Epithelial cell of prostate (primary cell): ENCODE measurements around the gene MTMR1.

Experiments used
- DNase-seq: peaks from one replicate; pipeline ENCODE4 v3.0.0-alpha.2; 2011; ENCODE audit warnings: low read depth, low spot score
- H3K27ac ChIP-seq: fragments of 450-650 bp; 2 replicates; pipeline ENCODE4 v1.5.1; 2017; ENCODE audit warnings: mild to moderate bottlenecking

MTMR1 gene

GRCh38 chrX:150692831-150693724 is at the start of gene MTMR1:
Gene MTMR1 (plus strand): TSS chrX:150693396. CDS start chrX:150693531, 135 bp downstream.
- peak within 1 kb of the TSS; percentile 96 for H3K27ac ChIP-seq
- no peak for DNase-seq

- no peak overlapping the region for H3K27ac ChIP-seq
- no peak for DNase-seq
Measured at GRCh38 chrX:150643958-150644357, 49.2 kb upstream of the MTMR1 start.

GRCh38 chrX:150644422-150644821 is 48.8 kb upstream of the MTMR1 start:
- DNase-seq, result no peak
- H3K27ac ChIP-seq, result no peak overlapping the region

- no peak overlapping the region for H3K27ac ChIP-seq
- no peak for DNase-seq
Measured at GRCh38 chrX:150647331-150647730, 45.9 kb upstream of the MTMR1 start.

GRCh38 chrX:150648296-150648940 is 44.8 kb upstream of the MTMR1 start:
- no peak for DNase-seq
- H3K27ac ChIP-seq, result no peak overlapping the region

GRCh38 chrX:150649096-150649870 is 43.9 kb upstream of the MTMR1 start:
- no peak for DNase-seq
- H3K27ac ChIP-seq, result no peak overlapping the region

GRCh38 chrX:150651906-150652305 is 41.3 kb upstream of the MTMR1 start:
- DNase-seq, result no peak
- no peak overlapping the region for H3K27ac ChIP-seq

- no peak overlapping the region for H3K27ac ChIP-seq
- DNase-seq, result no peak
Measured at GRCh38 chrX:150655788-150656187, 37.4 kb upstream of the MTMR1 start.

GRCh38 chrX:150663073-150663472 is 30.1 kb upstream of the MTMR1 start:
- DNase-seq, result no peak
- no peak overlapping the region for H3K27ac ChIP-seq

GRCh38 chrX:150664290-150664689 is 28.9 kb upstream of the MTMR1 start:
- no peak for DNase-seq
- H3K27ac ChIP-seq, result no peak overlapping the region

- no peak for DNase-seq
- H3K27ac ChIP-seq, result no peak overlapping the region
Measured at GRCh38 chrX:150676221-150676620, 17.0 kb upstream of the MTMR1 start.

GRCh38 chrX:150680974-150681373 is 12.2 kb upstream of the MTMR1 start:
- no peak for DNase-seq
- H3K27ac ChIP-seq, result no peak overlapping the region

GRCh38 chrX:150683112-150683511 is 10.1 kb upstream of the MTMR1 start:
- no peak for DNase-seq
- no peak overlapping the region for H3K27ac ChIP-seq

- DNase-seq, result no peak
- H3K27ac ChIP-seq, result no peak overlapping the region
Measured at GRCh38 chrX:150683536-150684146, 9.6 kb upstream of the MTMR1 start.

GRCh38 chrX:150688911-150689451 is 4.2 kb upstream of the MTMR1 start:
- peak overlapping the region; percentile 81 for H3K27ac ChIP-seq
- DNase-seq, result peak; percentile 73

- peak overlapping the region; percentile 81 for H3K27ac ChIP-seq
- peak; percentile 61 for DNase-seq
Measured at GRCh38 chrX:150690126-150690525, 3.1 kb upstream of the MTMR1 start.

GRCh38 chrX:150692296-150692695 is 900 bp upstream of the MTMR1 start:
- no peak for DNase-seq
- peak overlapping the region; percentile 96 for H3K27ac ChIP-seq

GRCh38 chrX:150693725-150694574 is 754 bp downstream of the MTMR1 start:
- H3K27ac ChIP-seq, result peak overlapping the region; percentile 96
- DNase-seq, result peak; percentile 90

GRCh38 chrX:150694738-150695410 is 1.7 kb downstream of the MTMR1 start:
- H3K27ac ChIP-seq, result peak overlapping the region; percentile 96
- no peak for DNase-seq
